Bronchial epithelial cell (primary cell): ENCODE results near the gene ZNF746. TPM values are rescaled to one million over a fixed set of nuclear protein-coding genes. Genes with fewer than 3 reads are reported as not detected.

ENCODE experiments used
- DNase-seq: peaks from one replicate; pipeline ENCODE4 v3.0.0-alpha.2; 2010; ENCODE audit warnings: low read depth
- FAIRE-seq: peaks from 2 replicates; lab custom pipeline; 2011; peaks lifted over from hg19 to GRCh38; lab: Jason Lieb, UNC
- H3K27me3 ChIP-seq: 2 replicates; pipeline ENCODE4 v1.5.1; 2011; ENCODE audit warnings: low read length; ENCODE audit not compliant: control insufficient read depth, insufficient read depth
- H3K36me3 ChIP-seq: 2 replicates; pipeline ENCODE4 v1.5.1; 2011; ENCODE audit warnings: low read length; ENCODE audit not compliant: control insufficient read depth, insufficient read depth
- H3K4me3 ChIP-seq: 2 replicates; pipeline ENCODE4 v1.5.1; 2011; ENCODE audit warnings: mild to moderate bottlenecking, low read depth, low read length, control low read depth
- total RNA-seq: library from RNA; depleted of rRNA; stranded (reverse); fragments of >200 nt; gene quantifications from 2 replicates; pipeline ENCODE4 v1.2.1, GENCODE V29; 2014
- TF ChIP-seq, protein P1 (sequence below): IDR thresholded peaks from 2 replicates; pipeline ENCODE4 v1.5.1; 2011; ENCODE audit warnings: mild to moderate bottlenecking, moderate library complexity, low read length, control low read depth, inconsistent platforms; ENCODE audit not compliant: insufficient read depth, severe bottlenecking

The ZNF746 gene
- total RNA-seq, 1 donor from 2014 or later: 15.0 TPM

DNA sequence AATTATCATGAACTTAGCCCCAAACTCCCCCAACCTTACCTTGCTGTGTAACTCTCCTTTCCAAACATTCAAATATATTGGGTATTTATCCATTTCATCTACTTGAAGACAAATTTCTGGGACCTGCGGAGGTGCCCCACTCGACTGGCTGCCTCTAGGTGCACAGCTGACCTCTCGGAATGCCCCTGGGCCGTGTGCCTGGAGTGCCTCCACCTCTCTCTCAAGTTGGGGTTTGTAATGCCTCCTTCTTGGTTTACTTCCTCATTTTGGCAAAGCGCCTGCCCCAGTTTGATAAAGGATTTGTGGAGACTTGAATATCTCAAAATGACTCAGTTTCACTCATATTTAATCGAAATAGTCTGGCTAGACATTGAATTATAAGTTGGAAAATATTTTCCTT is 53.3 kb downstream of the ZNF746 start:
- no peak for DNase-seq
- Histone ChIP-seq H3K36me3 (peaks cover 11% of the 10 kb centered on the region), H3K4me3 (no peak overlapping the region), H3K27me3 (no peaks in the 10 kb centered on the region)
- TF ChIP-seq, protein P1, sequence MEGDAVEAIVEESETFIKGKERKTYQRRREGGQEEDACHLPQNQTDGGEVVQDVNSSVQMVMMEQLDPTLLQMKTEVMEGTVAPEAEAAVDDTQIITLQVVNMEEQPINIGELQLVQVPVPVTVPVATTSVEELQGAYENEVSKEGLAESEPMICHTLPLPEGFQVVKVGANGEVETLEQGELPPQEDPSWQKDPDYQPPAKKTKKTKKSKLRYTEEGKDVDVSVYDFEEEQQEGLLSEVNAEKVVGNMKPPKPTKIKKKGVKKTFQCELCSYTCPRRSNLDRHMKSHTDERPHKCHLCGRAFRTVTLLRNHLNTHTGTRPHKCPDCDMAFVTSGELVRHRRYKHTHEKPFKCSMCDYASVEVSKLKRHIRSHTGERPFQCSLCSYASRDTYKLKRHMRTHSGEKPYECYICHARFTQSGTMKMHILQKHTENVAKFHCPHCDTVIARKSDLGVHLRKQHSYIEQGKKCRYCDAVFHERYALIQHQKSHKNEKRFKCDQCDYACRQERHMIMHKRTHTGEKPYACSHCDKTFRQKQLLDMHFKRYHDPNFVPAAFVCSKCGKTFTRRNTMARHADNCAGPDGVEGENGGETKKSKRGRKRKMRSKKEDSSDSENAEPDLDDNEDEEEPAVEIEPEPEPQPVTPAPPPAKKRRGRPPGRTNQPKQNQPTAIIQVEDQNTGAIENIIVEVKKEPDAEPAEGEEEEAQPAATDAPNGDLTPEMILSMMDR: no peak
- FAIRE-seq: no peak

DNA sequence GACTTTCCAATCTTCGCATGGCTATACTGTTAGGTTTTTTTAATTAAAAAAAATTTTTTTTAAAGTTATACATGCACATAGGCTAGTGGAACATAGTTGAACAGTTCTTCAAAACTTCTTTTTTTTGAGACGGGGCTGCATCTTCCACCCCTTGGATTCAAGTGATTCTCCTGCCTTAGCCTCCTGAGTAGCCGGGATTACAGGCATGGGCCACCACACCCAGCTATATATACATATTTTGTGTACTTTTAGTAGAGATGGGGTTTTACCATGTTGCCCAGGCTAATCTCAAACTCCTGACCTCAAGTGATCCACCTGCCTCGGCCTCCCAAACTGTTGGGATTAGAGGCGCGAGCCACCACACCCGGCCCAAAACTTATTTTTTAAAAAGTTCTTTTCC is 54.1 kb downstream of the ZNF746 start:
- peaks cover 11% of the 10 kb centered on the region for H3K36me3 ChIP-seq
- TF ChIP-seq, protein P1: no peak
- FAIRE-seq: no peak
- no peaks in the 10 kb centered on the region for H3K27me3 ChIP-seq
- no peak for DNase-seq
- no peak overlapping the region for H3K4me3 ChIP-seq

DNA sequence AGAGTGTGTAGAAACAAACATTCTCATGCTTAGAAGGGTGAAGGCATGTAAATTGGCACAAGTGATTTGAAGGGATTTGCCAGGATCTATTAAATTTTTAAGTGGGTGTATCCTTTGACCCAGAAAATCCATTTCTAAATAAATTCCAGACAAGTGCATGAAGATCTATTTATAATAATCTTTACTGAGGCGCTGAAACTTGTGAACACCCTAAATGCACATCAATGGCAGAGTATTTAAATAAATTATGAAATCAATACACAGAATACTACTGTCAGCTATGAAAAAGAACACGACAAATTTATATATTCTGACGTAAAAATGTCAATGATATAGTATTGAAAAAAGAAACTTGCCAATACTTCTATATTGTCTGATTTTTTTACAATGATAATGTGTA is 54.7 kb downstream of the ZNF746 start:
- Histone ChIP-seq H3K4me3 (no peak overlapping the region), H3K36me3 (peaks cover 11% of the 10 kb centered on the region), H3K27me3 (no peaks in the 10 kb centered on the region)
- DNase-seq (no peak), FAIRE-seq (no peak)
- TF ChIP-seq, protein P1: no peak

DNA sequence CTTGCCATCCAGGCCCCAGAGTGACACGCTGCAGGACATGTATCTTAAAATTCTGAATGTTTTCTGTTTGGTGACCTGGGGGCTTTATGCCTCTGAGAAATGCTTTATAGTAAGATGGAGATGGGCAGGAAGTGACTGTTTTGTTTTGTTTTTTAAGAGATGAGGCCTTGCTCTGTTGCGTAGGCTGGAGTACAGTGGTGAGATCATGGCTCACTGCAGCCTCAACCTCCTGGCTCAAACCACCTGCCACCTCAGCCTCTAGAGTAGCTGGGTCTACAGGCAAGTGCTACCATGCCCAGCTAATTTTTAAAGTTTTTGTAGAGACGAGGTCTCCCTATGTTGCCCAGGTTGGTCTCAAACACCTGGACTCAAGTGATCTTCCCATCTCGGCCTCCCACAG is 57.4 kb downstream of the ZNF746 start:
- TF ChIP-seq, protein P1: no peak
- no peak for DNase-seq
- Histone ChIP-seq H3K4me3 (no peak overlapping the region), H3K27me3 (no peaks in the 10 kb centered on the region), H3K36me3 (peaks cover 8% of the 10 kb centered on the region)
- no peak for FAIRE-seq

- FAIRE-seq: no peak
Measured at GRCh38 chr7:149436358-149436757, 61.3 kb downstream of the ZNF746 start.

DNA sequence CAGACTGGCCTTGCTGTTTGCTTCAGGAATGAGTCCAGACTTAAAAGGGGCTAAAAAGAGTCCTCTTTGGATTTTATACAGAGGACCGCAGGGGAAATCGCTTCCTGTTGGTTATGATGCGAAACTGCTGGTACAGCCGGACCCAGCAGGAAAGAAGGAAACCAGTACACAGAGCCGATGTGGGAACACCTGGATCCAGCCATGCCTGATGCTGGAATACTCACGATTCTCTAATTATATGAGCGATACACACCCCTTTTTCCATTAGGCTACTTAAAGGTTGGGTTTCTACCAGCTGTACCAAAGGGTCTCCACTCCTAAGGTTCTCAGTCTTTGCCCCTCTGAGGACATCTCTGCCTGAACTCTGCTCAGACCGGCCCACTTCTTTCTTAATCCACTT is 64.5 kb downstream of the ZNF746 start:
- Histone ChIP-seq H3K36me3 (peaks cover 14% of the 10 kb centered on the region), H3K27me3 (no peaks in the 10 kb centered on the region), H3K4me3 (no peak overlapping the region)
- DNase-seq: no peak
- TF ChIP-seq, protein P1: no peak
- no peak for FAIRE-seq

More at GRCh38 chr7:149436358-149436757, 61.3 kb downstream of the ZNF746 start:
- TF ChIP-seq, protein P1: no peak
- DNase-seq: no peak
- Histone ChIP-seq H3K36me3 (peaks cover 18% of the 10 kb centered on the region), H3K4me3 (no peak overlapping the region), H3K27me3 (no peaks in the 10 kb centered on the region)
